ENCODE measurements around the gene ACAN. TPM values are rescaled to one million over a fixed set of nuclear protein-coding genes. Genes with fewer than 3 reads are reported as not detected.

Gene ACAN
- total and polyA plus RNA-seq, 3 experiments from 2014 or later = not detected

Other genes with a start within 250 kb of the ACAN start
- 100 to 1,000 TPM; 109 TPM for gene AEN, start 182.1 kb upstream of the ACAN start, total RNA-seq
- 22.8 TPM for gene AEN, start 182.1 kb upstream of the ACAN start, polyA plus RNA-seq
- gene ISG20, start 164.4 kb upstream of the ACAN start, total RNA-seq = 10 to 100 TPM; 22.5 to 27.2 TPM
- 572 TPM for gene ISG20, start 164.4 kb upstream of the ACAN start, polyA plus RNA-seq
- 10 to 100 TPM; 32.2 to 32.3 TPM for gene HAPLN3, start 92.1 kb downstream of the ACAN start, total RNA-seq
- gene HAPLN3, start 92.1 kb downstream of the ACAN start, polyA plus RNA-seq = 24.6 TPM
- gene MFGE8, start 109.9 kb downstream of the ACAN start, total RNA-seq = 10 to 100 TPM; 23.0 to 27.1 TPM
- gene MFGE8, start 109.9 kb downstream of the ACAN start, polyA plus RNA-seq = 9.6 TPM